K562 (cell line): ENCODE data around the gene BPIFB2. TPM values are rescaled to one million over a fixed set of nuclear protein-coding genes. Genes with fewer than 3 reads are reported as not detected.
A peak's percentile ranks its signal among the peaks of the same experiment; 100 is the strongest.

Experiments used
- ATAC-seq: fragments of 200-7000 bp; cut with Tn5 transposase; 3 replicates; pipeline ENCODE4 v1.9.1; 2020; ENCODE audit warnings: moderate library complexity
- BruUV-seq: library from RNA; stranded (reverse); fragments of 400-500 nt; replicated peaks from 2 replicates; lab custom pipeline; 2021; lab: Mats Ljungman, UMichigan
- CTCF ChIA-PET: fragments of 300-600 bp; formaldehyde crosslinking; extraction: SDS; loops from one replicate; lab custom pipeline; 2021; ENCODE audit warnings: low intra/inter-chr PET ratio; lab: Yijun Ruan, JAX
- POLR2A ChIA-PET: fragments of 300-600, 350-650 bp; sonication (Branson Sonifier 250); formaldehyde crosslinking; extraction: SDS; loops from one replicate; lab custom pipeline; 2021; ENCODE audit warnings: antibody characterized with exemption, inconsistent platforms; lab: Yijun Ruan, JAX
- DNase-seq, 4 experiments: peaks; one replicate each; pipeline versions ENCODE4 v3.0.0 to v3.0.0-alpha.2; 2011 to 2018; ENCODE audit warnings: low spot score in 3 of 4, mixed read lengths in 3 of 4; ENCODE audit errors: extremely low read depth in 1 of 4
- FAIRE-seq: peaks from 2 replicates; lab custom pipeline; 2011; peaks lifted over from hg19 to GRCh38; lab: Jason Lieb, UNC
- H2AFZ ChIP-seq: 2 replicates; pipeline ENCODE4 v1.6.0; 2011; ENCODE audit warnings: low read depth, low read length, control low read depth, inconsistent platforms
- H3K27ac ChIP-seq: fragments of 200-600 bp; 3 replicates; pipeline ENCODE4 v1.8.0; 2011; ENCODE audit warnings: low read depth, mild to moderate bottlenecking, control low read depth, inconsistent platforms, low read length, moderate library complexity, mixed read lengths; ENCODE audit errors: extremely low read depth
- H3K27me3 ChIP-seq, 2 experiments: fragments of 300-600 bp in 1 of 2; 2 replicates in 1 of 2; 3 replicates in 1 of 2; pipeline versions ENCODE4 v1.6.0 to v1.8.0; 2011; ENCODE audit warnings: inconsistent platforms in 2 of 2, low read length in 2 of 2, mild to moderate bottlenecking in 1 of 2, mixed read lengths in 1 of 2, moderate library complexity in 1 of 2; ENCODE audit not compliant: control insufficient read depth in 2 of 2, insufficient read depth in 2 of 2
- H3K36me3 ChIP-seq: fragments of 300-600 bp; 3 replicates; pipeline ENCODE4 v1.8.0; 2011; ENCODE audit warnings: mild to moderate bottlenecking, low read length, inconsistent platforms; ENCODE audit not compliant: control insufficient read depth, insufficient read depth
- H3K4me1 ChIP-seq, 2 experiments: fragments of 200-600 bp in 1 of 2; replicated peaks in 1 of 2; 2 replicates in 1 of 2; 3 replicates in 1 of 2; pipeline versions ENCODE4 v1.5.1 to v1.8.0; 2011; ENCODE audit warnings: inconsistent platforms in 2 of 2, low read length in 2 of 2, mild to moderate bottlenecking in 1 of 2, mixed read lengths in 1 of 2, moderate library complexity in 1 of 2; ENCODE audit not compliant: control insufficient read depth in 2 of 2, insufficient read depth in 2 of 2
- H3K4me2 ChIP-seq: 2 replicates; pipeline ENCODE4 v1.6.1; 2011; ENCODE audit warnings: low read length, control low read depth, inconsistent platforms, mixed read lengths; ENCODE audit not compliant: insufficient read depth
- H3K4me3 ChIP-seq: fragments of 200-600 bp; sonication (generic), shearing (Covaris generic); 2 replicates; pipeline ENCODE4 v1.5.1; 2016; ENCODE audit warnings: control low read depth, inconsistent platforms
- H3K79me2 ChIP-seq: fragments of 200-600 bp; 3 replicates; pipeline ENCODE4 v1.8.0; 2011; ENCODE audit warnings: low read length, inconsistent platforms; ENCODE audit not compliant: control insufficient read depth, insufficient read depth
- H3K9ac ChIP-seq, 2 experiments: 2 replicates each; pipeline versions ENCODE4 v1.6.0 to v1.6.1; 2011; ENCODE audit warnings: low read depth in 2 of 2, low read length in 2 of 2, control low read depth in 1 of 2, inconsistent platforms in 1 of 2, mild to moderate bottlenecking in 1 of 2, mixed read lengths in 1 of 2; ENCODE audit not compliant: insufficient read depth in 1 of 2
- H3K9me1 ChIP-seq: one replicate; pipeline ENCODE4 v1.6.0; 2011; ENCODE audit warnings: inconsistent platforms, mild to moderate bottlenecking, low read length, moderate library complexity; ENCODE audit not compliant: control insufficient read depth, insufficient read depth
- H3K9me3 ChIP-seq: replicated peaks from 2 replicates; pipeline ENCODE4 v1.5.1; 2011; ENCODE audit warnings: low read depth, low read length, inconsistent platforms; ENCODE audit not compliant: control insufficient read depth, insufficient read depth
- H4K20me1 ChIP-seq: replicated peaks from 2 replicates; pipeline ENCODE4 v1.6.1; 2011; ENCODE audit warnings: low read length, inconsistent platforms, mixed read lengths; ENCODE audit not compliant: control insufficient read depth, insufficient read depth
- ARID3A ChIP-seq: IDR thresholded peaks from 2 replicates; pipeline ENCODE4 v1.6.1; 2012; ENCODE audit warnings: low read depth, low read length, improper control_type of control experiment, borderline replicate concordance
- ARID3B ChIP-seq: fragments of 250-450 bp; sonication (Bioruptor Pico); IDR thresholded peaks from 2 replicates; pipeline ENCODE4 v1.4.0; 2020; ENCODE audit warnings: borderline replicate concordance
- BACH1 ChIP-seq: fragments of 200-800 bp; sonication (Bioruptor generic); IDR thresholded peaks from 2 replicates; pipeline ENCODE4 v1.6.1; 2016; ENCODE audit warnings: missing genetic modification characterization, missing compliant biosample characterization
- BRF1 ChIP-seq: IDR thresholded peaks from 3 replicates; pipeline ENCODE4 v1.6.1; 2011; ENCODE audit warnings: borderline replicate concordance, mild to moderate bottlenecking; ENCODE audit not compliant: insufficient read length; ENCODE audit errors: extremely low read depth
- E2F5 ChIP-seq: sonication (generic); formaldehyde crosslinking; IDR thresholded peaks from 2 replicates; pipeline ENCODE4 v1.8.0; 2022; ENCODE audit warnings: mild to moderate bottlenecking, missing genetic modification reagents
- ELK1 ChIP-seq: sonication (generic); formaldehyde crosslinking; IDR thresholded peaks from 2 replicates; pipeline ENCODE4 v1.8.1; 2022; ENCODE audit warnings: missing genetic modification reagents
- ESRRB ChIP-seq: fragments of 250-450 bp; sonication (Bioruptor Pico); IDR thresholded peaks from 2 replicates; pipeline ENCODE4 v1.5.0; 2020; ENCODE audit warnings: mild to moderate bottlenecking, moderate library complexity, borderline replicate concordance
- FOXM1 ChIP-seq, 2 experiments: fragments of 450-650 bp in 1 of 2; sonication (generic) in 1 of 2; formaldehyde crosslinking in 1 of 2; IDR thresholded peaks; 2 replicates each; pipeline versions ENCODE4 v1.6.1 to v1.9.0; 2017 to 2022; ENCODE audit warnings: low read depth in 2 of 2, mild to moderate bottlenecking in 2 of 2, missing genetic modification reagents in 1 of 2, moderate library complexity in 1 of 2
- ILF3 ChIP-seq: fragments of 450-650 bp; IDR thresholded peaks from 2 replicates; pipeline ENCODE4 v1.6.1; 2018; ENCODE audit warnings: antibody characterized with exemption, mild to moderate bottlenecking, moderate library complexity, borderline replicate concordance
- NCOR1 ChIP-seq: fragments of 450-650 bp; IDR thresholded peaks from 2 replicates; pipeline ENCODE4 v1.6.1; 2016; ENCODE audit warnings: mild to moderate bottlenecking, moderate library complexity
- NELFE ChIP-seq: IDR thresholded peaks from 2 replicates; pipeline ENCODE4 v1.6.1; 2011; ENCODE audit warnings: mild to moderate bottlenecking; ENCODE audit not compliant: insufficient read depth, insufficient read length
- USF2 ChIP-seq: sonication (generic); formaldehyde crosslinking; IDR thresholded peaks from 2 replicates; pipeline ENCODE4 v1.5.0; 2020; ENCODE audit warnings: missing genetic modification reagents
- ZBTB8A ChIP-seq: fragments of 450-650 bp; IDR thresholded peaks from 2 replicates; pipeline ENCODE4 v1.6.1; 2018; ENCODE audit warnings: mild to moderate bottlenecking, moderate library complexity; ENCODE audit not compliant: partially characterized antibody
- ZC3H11A ChIP-seq: IDR thresholded peaks from 2 replicates; pipeline ENCODE4 v1.6.1; 2012; ENCODE audit warnings: low read depth, low read length, improper control_type of control experiment
- ZNF586 ChIP-seq: fragments of 450-650 bp; formaldehyde crosslinking; conservative IDR thresholded peaks from 2 replicates; pipeline ENCODE4 v1.4.0; 2020; ENCODE audit warnings: mild to moderate bottlenecking, moderate library complexity
- ZSCAN29 ChIP-seq: fragments of 450-650 bp; IDR thresholded peaks from 2 replicates; pipeline ENCODE4 v1.6.1; 2017
- whole genome bisulfite sequencing: fragments of 100-300 bp; shearing (Covaris generic); methylation state at CpG from one replicate; pipeline ENCODE4 v1.1.6; 2016; ENCODE audit warnings: low coverage, mixed read lengths; ENCODE audit not compliant: insufficient coverage; ENCODE audit errors: missing lambda C conversion rate; 5-methylcytosine and 5-hydroxymethylcytosine counted together
- in situ Hi-C: fragments of 300-500 bp; cut with MboI; formaldehyde crosslinking; loops from 4 replicates; pipeline ENCODE4 v1.15.0; 2018; ENCODE audit warnings: inconsistent platforms, mixed read lengths
- intact Hi-C: fragments of 100-400 bp; cut with micrococcal nuclease; formaldehyde crosslinking; loops from 2 replicates; pipeline ENCODE4 v1.14.2; 2022
- polyA plus RNA-seq, 8 experiments: library from polyadenylated mRNA; depleted of rRNA in 4 of 8; stranded (reverse) in 5 of 8; unstranded in 3 of 8; fragments of >200 nt; fragmentation: Nextera tagmentation in 2 of 8; fragmentation: Illumina TruSeq in 1 of 8; extraction: Ambion mirVana in 2 of 8; extraction: Trizol in 1 of 8; gene quantifications; 2 replicates each; pipeline versions ENCODE4 v1.2.1 to v1.2.3, GENCODE V29; 2011 to 2014; ENCODE audit warnings: inconsistent platforms in 1 of 8, missing spikeins in 1 of 8
- total RNA-seq, 7 experiments: library from RNA; depleted of rRNA in 6 of 7; stranded (reverse); fragments of >200 nt in 6 of 7; fragmentation: Illumina TruSeq in 2 of 7; extraction: Trizol in 2 of 7; gene quantifications; 2 replicates each; pipeline versions ENCODE4 v1.2.1 to v1.2.3, GENCODE V29; 2011 to 2021; ENCODE audit warnings: low replicate concordance in 1 of 7

Gene BPIFB2
- total and polyA plus RNA-seq, 9 of the 15 experiments (the other 6 are each of a cell fraction or from before 2014, with no cell fraction given) = not detected

- 14% methylated on average over 6 of the region's 6 CpGs for WGBS
- Histone ChIP-seq H3K27ac (no peak overlapping the region), H3K4me1 (no peaks in the 10 kb centered on the region; a peak in 1 of 5 replicates), H3K4me2 (no peak overlapping the region), H2AFZ (no peak overlapping the region), H3K36me3 (no peaks in the 10 kb centered on the region), H4K20me1 (0 out of 2 replicates have a peak, but pooled peaks cover 11% of the 10 kb centered on the region), H3K27me3 (peaks cover 9 to 42% of the 10 kb centered on the region in 2 experiments; a peak in 4 of 5 replicates), H3K4me3 (no peak overlapping the region), H3K79me2 (no peaks in the 10 kb centered on the region), H3K9ac (no peak overlapping the region), H3K9me1 (no peaks in the 10 kb centered on the region), H3K9me3 (no peaks in the 10 kb centered on the region)
- ATAC-seq (peak; percentile 32; the same call in 1 of the 3 replicates), DNase-seq (no peak), FAIRE-seq (no peak)
- no TSS peak for BruUV-seq
- POLR2A ChIA-PET = interaction anchor here (0.5 to 0.8 kb wide), 3 partner anchors 10 to 19 kb away, joined by 3 to 5 read pairs (median 3); partner anchors contain the start of gene SUN5
- TF ChIP-seq ESRRB (CRISPR knock-in tag) (no peak), ARID3B (CRISPR knock-in tag) (no peak), ELK1 (no peak), ILF3 (no peak), E2F5 (CRISPR knock-in tag) (no peak), ARID3A (no peak), BRF1 (no peak), FOXM1 (IDR thresholded peaks at IDR 0.05; ENCODE audit: low read depth) (no peak), FOXM1 (CRISPR knock-in tag; IDR thresholded peaks at IDR 0.05; ENCODE audit: low read depth) (no peak), NCOR1 (no peak), NELFE (no peak), BACH1 (no peak), ZC3H11A (no peak), USF2 (CRISPR knock-in tag) (no peak), ZNF586 (no peak), ZSCAN29 (no peak), ZBTB8A (no peak)
- CTCF ChIA-PET = no interaction called here
- intact Hi-C loops = no loop called here
- in situ Hi-C loops = no loop called here
Observed at GRCh38 chr20:32985596-32985995, 21.9 kb upstream of the BPIFB2 start.
